Upper lobe of right lung (tissue), 1 donor: ENCODE measurements around the gene CRPPA. TPM values are rescaled to one million over a fixed set of nuclear protein-coding genes. Genes with fewer than 3 reads are reported as not detected.
A peak's percentile ranks its signal among the peaks of the same experiment; 100 is the strongest.

Experiments used
- ATAC-seq: fragments of 200-7000 bp; cut with Tn5 transposase; one replicate; pipeline ENCODE4 v1.9.1; 2020; ENCODE audit warnings: mild to moderate bottlenecking, moderate library complexity
- DNase-seq: peaks from one replicate; pipeline ENCODE4 v3.0.0-alpha.2; 2020
- H3K27ac ChIP-seq: fragments of 200-600 bp; one replicate; pipeline ENCODE4 v1.8.0; 2022
- H3K27me3 ChIP-seq: fragments of 200-600 bp; one replicate; pipeline ENCODE4 v1.8.0; 2022; ENCODE audit warnings: mild to moderate bottlenecking
- H3K36me3 ChIP-seq: fragments of 200-600 bp; one replicate; pipeline ENCODE4 v1.8.0; 2022
- H3K4me1 ChIP-seq: fragments of 200-600 bp; one replicate; pipeline ENCODE4 v1.8.0; 2022
- H3K4me3 ChIP-seq: fragments of 200-600 bp; one replicate; pipeline ENCODE4 v1.8.0; 2022; ENCODE audit warnings: mild to moderate bottlenecking
- H3K9me3 ChIP-seq: fragments of 200-600 bp; one replicate; pipeline ENCODE4 v1.8.0; 2022
- CTCF ChIP-seq: fragments of 200-600 bp; IDR thresholded peaks from one replicate; pipeline ENCODE4 v1.8.0; 2022; ENCODE audit warnings: antibody characterized with exemption
- intact Hi-C: fragments of 100-400 bp; cut with DNase I; formaldehyde crosslinking; loops from one replicate; pipeline ENCODE4 v1.11.0; 2022
- total RNA-seq: library from RNA; stranded (reverse); fragmentation: NEBNext Ultra II Directional; extraction: Animal tissue kit (Norgen Biotek cat#: 25700); gene quantifications from one replicate; pipeline ENCODE4 v1.2.1, GENCODE V29; 2021
- donor health status: DM: no; HTN: yes; CAD: no; lungs with severe emphysema.

CRPPA gene
- total RNA-seq, 1 donor from 2014 or later, result 2.9 TPM

GRCh38 chr7:16420329-16420648 is 1.0 kb downstream of the CRPPA start:
- peak overlapping the region; percentile 75 for H3K4me3 ChIP-seq
- no peak for TF ChIP-seq CTCF
- H3K9me3 ChIP-seq, result no peaks in the 10 kb centered on the region
- no peaks in the 10 kb centered on the region for H3K27me3 ChIP-seq
- DNase-seq, result no peak
- no peaks in the 10 kb centered on the region for H3K36me3 ChIP-seq
- intact Hi-C loops, result no loop called here
- peaks cover 18% of the 10 kb centered on the region for H3K4me1 ChIP-seq
- peak overlapping the region; percentile 97 for H3K27ac ChIP-seq
- no peak for ATAC-seq

- no peak for TF ChIP-seq CTCF
- H3K36me3 ChIP-seq, result no peaks in the 10 kb centered on the region
- no peaks in the 10 kb centered on the region for H3K27me3 ChIP-seq
- H3K4me1 ChIP-seq, result peaks cover 18% of the 10 kb centered on the region
- ATAC-seq (no peak), DNase-seq (no peak)
- intact Hi-C loops, result no loop called here
- H3K27ac ChIP-seq, result peak overlapping the region; percentile 97
- no peaks in the 10 kb centered on the region for H3K9me3 ChIP-seq
- H3K4me3 ChIP-seq, result peak overlapping the region; percentile 75
Measured at GRCh38 chr7:16419859-16420258, 1.5 kb downstream of the CRPPA start.

- Histone ChIP-seq H3K4me3 (no peak overlapping the region), H3K36me3 (no peaks in the 10 kb centered on the region), H3K4me1 (peaks cover 18% of the 10 kb centered on the region), H3K9me3 (no peaks in the 10 kb centered on the region), H3K27ac (no peak overlapping the region), H3K27me3 (no peaks in the 10 kb centered on the region)
- DNase-seq (no peak), ATAC-seq (no peak)
- TF ChIP-seq CTCF, result no peak
- intact Hi-C loops, result no loop called here
Measured at GRCh38 chr7:16419126-16419525, 2.2 kb downstream of the CRPPA start.

- intact Hi-C loops, result no loop called here
- ATAC-seq (no peak), DNase-seq (no peak)
- no peak overlapping the region for H3K4me3 ChIP-seq
- H3K9me3 ChIP-seq, result no peaks in the 10 kb centered on the region
- peaks cover 20% of the 10 kb centered on the region for H3K4me1 ChIP-seq
- H3K27me3 ChIP-seq, result no peaks in the 10 kb centered on the region
- no peaks in the 10 kb centered on the region for H3K36me3 ChIP-seq
- TF ChIP-seq CTCF, result no peak
- no peak overlapping the region for H3K27ac ChIP-seq
Measured at GRCh38 chr7:16417906-16418305, 3.4 kb downstream of the CRPPA start.

GRCh38 chr7:16416289-16417282 is 4.8 kb downstream of the CRPPA start:
- no peak for TF ChIP-seq CTCF
- Histone ChIP-seq H3K27ac (no peak overlapping the region), H3K36me3 (no peaks in the 10 kb centered on the region), H3K27me3 (no peaks in the 10 kb centered on the region), H3K4me1 (peaks cover 20% of the 10 kb centered on the region), H3K9me3 (no peaks in the 10 kb centered on the region), H3K4me3 (no peak overlapping the region)
- intact Hi-C loops, result no loop called here
- DNase-seq (no peak), ATAC-seq (no peak)
